ENCODE measurements around the gene LYPD6.

The LYPD6 gene

GRCh38 chr2:149409506-149409905 lies 79.1 kb downstream of the LYPD6 start:
- DNase-seq (ENCODE audit: low spot score): no peak

GRCh38 chr2:149410701-149411484 lies 80.5 kb downstream of the LYPD6 start:
- DNase-seq (ENCODE audit: low spot score): no peak

GRCh38 chr2:149413487-149413886 lies 83.1 kb downstream of the LYPD6 start:
- DNase-seq (ENCODE audit: low spot score): no peak

GRCh38 chr2:149415086-149415485 lies 84.7 kb downstream of the LYPD6 start:
- no peak for DNase-seq (ENCODE audit: low spot score)

- DNase-seq (ENCODE audit: low spot score): no peak
Measured at GRCh38 chr2:149418065-149418464, 87.7 kb downstream of the LYPD6 start.

GRCh38 chr2:149420053-149420963 lies 89.9 kb downstream of the LYPD6 start:
- DNase-seq (ENCODE audit: low spot score): no peak

GRCh38 chr2:149421791-149422190 lies 91.4 kb downstream of the LYPD6 start:
- no peak for DNase-seq (ENCODE audit: low spot score)

GRCh38 chr2:149422337-149422990 lies 92.1 kb downstream of the LYPD6 start:
- no peak for DNase-seq (ENCODE audit: low spot score)

GRCh38 chr2:149422991-149423338 lies 92.6 kb downstream of the LYPD6 start:
- DNase-seq (ENCODE audit: low spot score): no peak

- no peak for DNase-seq (ENCODE audit: low spot score)
Measured at GRCh38 chr2:149423630-149424029, 93.2 kb downstream of the LYPD6 start.

GRCh38 chr2:149427387-149427786 lies 97.0 kb downstream of the LYPD6 start:
- DNase-seq (ENCODE audit: low spot score): no peak

GRCh38 chr2:149428783-149429182 lies 98.4 kb downstream of the LYPD6 start:
- DNase-seq (ENCODE audit: low spot score): no peak

- no peak for DNase-seq (ENCODE audit: low spot score)
Measured at GRCh38 chr2:149430743-149431736, 100.7 kb downstream of the LYPD6 start.

- no peak for DNase-seq (ENCODE audit: low spot score)
Measured at GRCh38 chr2:149438330-149438960, 108.1 kb downstream of the LYPD6 start.

- no peak for DNase-seq (ENCODE audit: low spot score)
Measured at GRCh38 chr2:149441255-149441654, 110.9 kb downstream of the LYPD6 start.

GRCh38 chr2:149442346-149442745 lies 112.0 kb downstream of the LYPD6 start:
- DNase-seq (ENCODE audit: low spot score): no peak

- DNase-seq (ENCODE audit: low spot score): no peak
Measured at GRCh38 chr2:149443150-149443549, 112.8 kb downstream of the LYPD6 start.

GRCh38 chr2:149446748-149447147 lies 116.4 kb downstream of the LYPD6 start:
- no peak for DNase-seq (ENCODE audit: low spot score)

GRCh38 chr2:149448315-149448714 lies 117.9 kb downstream of the LYPD6 start:
- DNase-seq (ENCODE audit: low spot score): no peak

GRCh38 chr2:149449017-149449416 lies 118.6 kb downstream of the LYPD6 start:
- no peak for DNase-seq (ENCODE audit: low spot score)
